IMR-90 (cell line): ENCODE data around the gene GLE1. TPM values are rescaled to one million over a fixed set of nuclear protein-coding genes. Genes with fewer than 3 reads are reported as not detected.

Experiments used
- ATAC-seq: fragments of 200-7000 bp; cut with Tn5 transposase; 2 replicates; pipeline ENCODE4 v1.9.1; 2020; ENCODE audit warnings: low read depth, mild to moderate bottlenecking, moderate library complexity
- BruUV-seq: library from RNA; stranded (reverse); fragments of 400-500 nt; replicated peaks from 2 replicates; lab custom pipeline; 2021; lab: Mats Ljungman, UMichigan
- CTCF ChIA-PET: fragments of 300-600 bp; formaldehyde crosslinking; extraction: SDS; loops from one replicate; lab custom pipeline; 2021; ENCODE audit warnings: antibody characterized with exemption; lab: Yijun Ruan, JAX
- POLR2A ChIA-PET: fragments of 300-600 bp; sonication (Branson Sonifier 250); formaldehyde crosslinking; loops from one replicate; lab custom pipeline; 2022; ENCODE audit warnings: antibody characterized with exemption; ENCODE audit not compliant: unreplicated experiment; lab: Charles Lee
- DNase-seq: peaks from one replicate; pipeline ENCODE4 v3.0.0; 2013
- H2AFZ ChIP-seq: replicated peaks from 2 replicates; pipeline ENCODE3; 2013; ENCODE audit warnings: low read length, mild to moderate bottlenecking; ENCODE audit not compliant: poor library complexity
- H2AK5ac ChIP-seq: 2 replicates; pipeline ENCODE4 v1.6.1; 2013; ENCODE audit warnings: low read depth, low read length, inconsistent platforms
- H2AK9ac ChIP-seq: replicated peaks from 2 replicates; pipeline ENCODE3; 2013; ENCODE audit warnings: mild to moderate bottlenecking, low read depth, low read length, moderate library complexity; ENCODE audit not compliant: poor library complexity
- H2BK120ac ChIP-seq: 2 replicates; pipeline ENCODE4 v1.6.1; 2013; ENCODE audit warnings: low read depth, low read length, inconsistent platforms
- H2BK15ac ChIP-seq: 3 replicates; pipeline ENCODE4 v1.6.1; 2013; ENCODE audit warnings: low read depth, low read length, inconsistent platforms
- H2BK20ac ChIP-seq: 2 replicates; pipeline ENCODE4 v1.6.1; 2013; ENCODE audit warnings: low read depth, mild to moderate bottlenecking, inconsistent platforms, low read length, moderate library complexity
- H2BK5ac ChIP-seq: 2 replicates; pipeline ENCODE4 v1.6.1; 2013; ENCODE audit warnings: mild to moderate bottlenecking, low read depth, low read length, inconsistent platforms; ENCODE audit not compliant: poor library complexity, severe bottlenecking
- H3K14ac ChIP-seq: replicated peaks from 2 replicates; pipeline ENCODE4 v1.6.1; 2013; ENCODE audit warnings: low read depth, low read length, inconsistent platforms
- H3K18ac ChIP-seq: 2 replicates; pipeline ENCODE4 v1.6.1; 2013; ENCODE audit warnings: low read depth, low read length, control low read depth
- H3K23ac ChIP-seq: 2 replicates; pipeline ENCODE4 v1.6.1; 2013; ENCODE audit warnings: low read depth, low read length, inconsistent platforms
- H3K27ac ChIP-seq: 2 replicates; pipeline ENCODE4 v1.5.1; 2013; ENCODE audit warnings: mild to moderate bottlenecking, control low read depth, low read length; ENCODE audit not compliant: insufficient read depth
- H3K27me3 ChIP-seq: 2 replicates; pipeline ENCODE4 v1.6.1; 2013; ENCODE audit warnings: low read length; ENCODE audit not compliant: control insufficient read depth, insufficient read depth
- H3K36me3 ChIP-seq: 2 replicates; pipeline ENCODE4 v1.6.1; 2013; ENCODE audit warnings: low read length, mixed read lengths; ENCODE audit not compliant: control insufficient read depth, insufficient read depth
- H3K4ac ChIP-seq: 2 replicates; pipeline ENCODE4 v1.6.1; 2013; ENCODE audit warnings: low read depth, low read length, inconsistent platforms
- H3K4me1 ChIP-seq: 2 replicates; pipeline ENCODE4 v1.6.1; 2013; ENCODE audit warnings: low read length, mixed read lengths; ENCODE audit not compliant: control insufficient read depth, insufficient read depth
- H3K4me2 ChIP-seq: 2 replicates; pipeline ENCODE4 v1.6.1; 2013; ENCODE audit warnings: low read depth, mild to moderate bottlenecking, control low read depth, low read length, moderate library complexity
- H3K4me3 ChIP-seq: 2 replicates; pipeline ENCODE4 v1.5.1; 2013; ENCODE audit warnings: low read depth, mild to moderate bottlenecking, control low read depth, low read length, moderate library complexity; ENCODE audit not compliant: insufficient read depth
- H3K56ac ChIP-seq: 2 replicates; pipeline ENCODE4 v1.6.1; 2013; ENCODE audit warnings: low read length, inconsistent platforms; ENCODE audit not compliant: insufficient read depth; ENCODE audit errors: extremely low read depth
- H3K79me1 ChIP-seq, 2 experiments: 2 replicates each; pipeline ENCODE4 v1.6.1; 2013; ENCODE audit warnings: low read length in 2 of 2, inconsistent platforms in 1 of 2, low read depth in 1 of 2
- H3K9ac ChIP-seq: 2 replicates; pipeline ENCODE4 v1.6.1; 2013; ENCODE audit warnings: low read depth, low read length, control low read depth
- H3K9me1 ChIP-seq: 2 replicates; pipeline ENCODE4 v1.6.1; 2013; ENCODE audit warnings: low read length, inconsistent platforms; ENCODE audit not compliant: insufficient read depth
- H3K9me3 ChIP-seq: 2 replicates; pipeline ENCODE4 v1.6.1; 2013; ENCODE audit warnings: low read length; ENCODE audit not compliant: control insufficient read depth, insufficient read depth
- H4K20me1 ChIP-seq: 2 replicates; pipeline ENCODE4 v1.6.1; 2013; ENCODE audit warnings: low read length, inconsistent platforms; ENCODE audit not compliant: insufficient read depth
- H4K5ac ChIP-seq: 2 replicates; pipeline ENCODE4 v1.6.1; 2013; ENCODE audit warnings: mild to moderate bottlenecking, low read depth, low read length, control low read depth
- H4K8ac ChIP-seq, 2 experiments: 2 replicates each; pipeline ENCODE4 v1.6.1; 2013; ENCODE audit warnings: low read depth in 2 of 2, low read length in 2 of 2, control low read depth in 1 of 2, inconsistent platforms in 1 of 2
- H4K91ac ChIP-seq: 2 replicates; pipeline ENCODE4 v1.6.1; 2013; ENCODE audit warnings: low read depth, low read length, inconsistent platforms; ENCODE audit not compliant: insufficient read depth
- BHLHE40 ChIP-seq: fragments of 150-350 bp; IDR thresholded peaks from 2 replicates; pipeline ENCODE4 v1.6.1; 2016; ENCODE audit warnings: mild to moderate bottlenecking, low read depth, low read length
- CEBPB ChIP-seq: IDR thresholded peaks from 2 replicates; pipeline ENCODE4 v1.6.1; 2012; ENCODE audit warnings: low read depth, low read length, improper control_type of control experiment
- MXI1 ChIP-seq: IDR thresholded peaks from 2 replicates; pipeline ENCODE4 v1.6.1; 2012; ENCODE audit warnings: low read depth, mild to moderate bottlenecking, low read length, moderate library complexity, borderline replicate concordance
- NFE2L2 ChIP-seq: fragments of 150-350 bp; IDR thresholded peaks from 2 replicates; pipeline ENCODE4 v1.6.1; 2016; ENCODE audit warnings: low read depth, mild to moderate bottlenecking, low read length
- POLR2A ChIP-seq: IDR thresholded peaks from 2 replicates; pipeline ENCODE4 v1.6.1; 2012; ENCODE audit warnings: mild to moderate bottlenecking, low read depth, low read length
- RCOR1 ChIP-seq: IDR thresholded peaks from 2 replicates; pipeline ENCODE4 v1.6.1; 2012; ENCODE audit warnings: mild to moderate bottlenecking, low read length, improper control_type of control experiment; ENCODE audit not compliant: insufficient replicate concordance
- WGBS, 2 experiments: methylation state at CpG; one replicate each; pipeline versions ENCODE4 v1.1.5 to v1.1.7; 2013; ENCODE audit warnings: missing lambda C conversion rate in 2 of 2; ENCODE audit not compliant: insufficient read length in 1 of 2; ENCODE audit errors: extremely low coverage in 2 of 2; 5-methylcytosine and 5-hydroxymethylcytosine counted together
- dilution Hi-C: fragments of 300-500 bp; cut with HindIII; formaldehyde crosslinking; loops from one replicate; pipeline ENCODE4 v1.14.3; 2018; ENCODE audit warnings: low sequenced_read_pairs; ENCODE audit not compliant: unreplicated experiment
- in situ Hi-C: fragments of 300-500 bp; cut with MboI; formaldehyde crosslinking; loops from 3 replicates; pipeline ENCODE4 v1.14.3; 2019; ENCODE audit warnings: low sequenced_read_pairs, inconsistent platforms, mixed read lengths
- intact Hi-C: fragments of 100-400 bp; cut with micrococcal nuclease; formaldehyde crosslinking; loops from 2 replicates; pipeline ENCODE4 v1.10.0; 2022
- polyA plus RNA-seq, 3 experiments: library from polyadenylated mRNA; depleted of rRNA; stranded (reverse); fragments of >200 nt; gene quantifications; 2 replicates each; pipeline ENCODE4 v1.2.3, GENCODE V29; 2012; ENCODE audit warnings: low replicate concordance in 1 of 3
- total RNA-seq: library from RNA; depleted of rRNA; stranded (reverse); fragments of >200 nt; gene quantifications from 2 replicates; pipeline ENCODE4 v1.2.3, GENCODE V29; 2012
- TF ChIP-seq, protein P1 (sequence below): fragments of 150-350 bp; IDR thresholded peaks from 2 replicates; pipeline ENCODE4 v1.6.1; 2016; ENCODE audit warnings: low read depth, mild to moderate bottlenecking, low read length, moderate library complexity, borderline replicate concordance

Gene GLE1
- total and polyA plus RNA-seq, 2 of the 4 experiments (the other 2 are of a cell fraction), result 14.3 to 39.4 TPM

DNA sequence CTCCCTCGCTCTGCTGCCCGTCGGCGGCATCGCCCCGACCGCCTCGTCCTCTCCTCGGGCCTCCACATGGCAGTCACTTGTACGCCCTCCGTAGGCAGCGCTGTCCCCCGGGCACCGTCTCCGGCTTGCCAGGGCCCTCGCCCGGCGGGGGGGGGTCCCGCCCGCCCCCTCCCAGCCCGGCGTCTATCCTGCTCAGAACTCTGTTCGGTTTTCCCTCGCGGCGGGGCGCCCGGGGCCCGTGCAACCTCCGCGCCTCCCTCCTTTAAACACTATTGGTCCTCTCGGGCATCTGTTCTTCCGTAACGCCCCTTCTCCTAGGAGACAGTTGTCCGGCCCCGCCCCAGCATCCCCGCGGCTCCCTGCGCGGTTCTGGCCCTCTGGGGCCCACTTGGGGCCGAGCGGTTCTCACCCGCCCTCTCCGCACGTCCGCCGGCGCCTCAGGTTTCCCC is 47.9 kb upstream of the GLE1 start (continued):
- TF ChIP-seq, protein P1, sequence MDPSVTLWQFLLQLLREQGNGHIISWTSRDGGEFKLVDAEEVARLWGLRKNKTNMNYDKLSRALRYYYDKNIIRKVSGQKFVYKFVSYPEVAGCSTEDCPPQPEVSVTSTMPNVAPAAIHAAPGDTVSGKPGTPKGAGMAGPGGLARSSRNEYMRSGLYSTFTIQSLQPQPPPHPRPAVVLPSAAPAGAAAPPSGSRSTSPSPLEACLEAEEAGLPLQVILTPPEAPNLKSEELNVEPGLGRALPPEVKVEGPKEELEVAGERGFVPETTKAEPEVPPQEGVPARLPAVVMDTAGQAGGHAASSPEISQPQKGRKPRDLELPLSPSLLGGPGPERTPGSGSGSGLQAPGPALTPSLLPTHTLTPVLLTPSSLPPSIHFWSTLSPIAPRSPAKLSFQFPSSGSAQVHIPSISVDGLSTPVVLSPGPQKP, result no peak

DNA sequence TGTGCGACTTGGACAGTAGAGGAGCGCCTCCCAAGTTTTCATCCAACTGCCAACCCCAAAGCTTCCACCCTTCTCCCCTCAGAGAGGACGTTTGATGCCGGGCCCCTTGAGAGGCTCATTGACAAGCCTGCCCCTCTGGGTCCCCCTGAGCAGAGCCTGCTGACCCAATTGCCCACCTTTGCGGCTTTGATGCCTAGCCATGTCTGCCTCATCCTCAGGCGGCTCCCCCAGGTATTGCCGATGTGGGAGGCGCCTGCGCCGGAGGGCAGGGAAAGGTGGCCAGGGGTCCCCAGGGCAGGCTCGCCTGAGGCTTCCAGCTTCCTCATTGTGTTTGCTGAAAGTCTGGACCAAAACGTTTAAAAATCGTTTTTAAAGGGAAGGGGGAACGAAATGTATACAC is 47.3 kb upstream of the GLE1 start:
- peak overlapping the region; percentile 74 for H3K4me3 ChIP-seq
- ATAC-seq (no peak), DNase-seq (no peak)
- intact Hi-C loops (no loop called here), dilution Hi-C loops (no loop called here), in situ Hi-C loops (no loop called here)
- H2AFZ ChIP-seq, result peak overlapping the region; percentile 91
- H2BK15ac ChIP-seq, result no peak overlapping the region
- H3K18ac ChIP-seq, result no peak overlapping the region
- no peak overlapping the region for H4K91ac ChIP-seq
- WGBS, 2 experiments, result 22% methylated on average over 6 of the region's 14 CpGs; no CpG with 5 or more reads in 1 of the 2 experiments
- H3K9ac ChIP-seq, result peak overlapping the region; percentile 26
- BruUV-seq, result no TSS peak
- peak overlapping the region; percentile 73 for H3K4me2 ChIP-seq
- no peaks in the 10 kb centered on the region for H3K9me1 ChIP-seq
- no peak overlapping the region for H2AK5ac ChIP-seq
- H4K8ac ChIP-seq, result peak overlapping the region in 1 of 2 experiments; percentile 25; a peak in 1 of 4 replicates
- no peak overlapping the region for H3K56ac ChIP-seq
- H2BK20ac ChIP-seq, result no peak overlapping the region
- no peak overlapping the region; the same call in 1 of the 2 replicates for H3K27ac ChIP-seq
- H2AK9ac ChIP-seq, result peak overlapping the region; percentile 87
- no peaks in the 10 kb centered on the region for H3K27me3 ChIP-seq
- H3K23ac ChIP-seq, result peak overlapping the region; percentile 80
- POLR2A ChIA-PET, result interaction anchor here (0.5 kb wide), 1 partner anchor 26 kb away, joined by 3 read pairs; no protein-coding TSS in a partner anchor
- H3K4ac ChIP-seq, result peak overlapping the region; percentile 29; the same call in 1 of the 2 replicates
- CTCF ChIA-PET, result interaction anchor here (0.6 kb wide), 1 partner anchor 28 kb away, joined by 3 read pairs; no protein-coding TSS in a partner anchor
- 0 out of 2 replicates have a peak, but pooled peaks cover 4% of the 10 kb centered on the region for H4K20me1 ChIP-seq
- no peak overlapping the region for H2BK5ac ChIP-seq
- no peak overlapping the region for H4K5ac ChIP-seq
- H3K9me3 ChIP-seq, result no peaks in the 10 kb centered on the region
- H3K14ac ChIP-seq, result peak overlapping the region; percentile 52
- H3K36me3 ChIP-seq, result peaks cover 19% of the 10 kb centered on the region
- H3K4me1 ChIP-seq, result peaks cover 6% of the 10 kb centered on the region; the same call in 1 of the 2 replicates
- no peak overlapping the region for H2BK120ac ChIP-seq
- TF ChIP-seq POLR2A (no peak), MXI1 (no peak), RCOR1 (no peak), NFE2L2 (no peak), BHLHE40 (no peak), CEBPB (no peak)
- H3K79me1 ChIP-seq, result peaks cover 13 to 28% of the 10 kb centered on the region in 2 experiments
